K562 (cell line): ENCODE results near the gene SPI1. TPM values are rescaled to one million over a fixed set of nuclear protein-coding genes. Genes with fewer than 3 reads are reported as not detected.

Experiments used
- ARNT ChIP-seq, 2 experiments: fragments of 450-650 bp; IDR thresholded peaks; 2 replicates each; pipeline ENCODE4 v1.6.1; 2016; ENCODE audit warnings: mild to moderate bottlenecking in 1 of 2
- EP300 ChIP-seq: IDR thresholded peaks from 2 replicates; pipeline ENCODE4 v1.6.1; 2012; ENCODE audit warnings: low read length, improper control_type of control experiment
- FOXM1 ChIP-seq, 2 experiments: fragments of 450-650 bp in 1 of 2; sonication (generic) in 1 of 2; formaldehyde crosslinking in 1 of 2; IDR thresholded peaks; 2 replicates each; pipeline versions ENCODE4 v1.6.1 to v1.9.0; 2017 to 2022; ENCODE audit warnings: low read depth in 2 of 2, mild to moderate bottlenecking in 2 of 2, missing genetic modification reagents in 1 of 2, moderate library complexity in 1 of 2
- GATAD2B ChIP-seq: fragments of 450-650 bp; IDR thresholded peaks from 2 replicates; pipeline ENCODE4 v1.6.1; 2017; ENCODE audit warnings: mild to moderate bottlenecking, borderline replicate concordance
- KAT2B ChIP-seq: IDR thresholded peaks from one replicate; pipeline ENCODE4 v1.6.1; 2012; ENCODE audit warnings: low read depth, mild to moderate bottlenecking, control low read depth, inconsistent platforms, low read length, moderate library complexity
- OTX1 ChIP-seq: fragments of 450-650 bp; formaldehyde crosslinking; IDR thresholded peaks from 2 replicates; pipeline ENCODE4 v1.4.0; 2022; ENCODE audit warnings: mild to moderate bottlenecking
- PRPF4 ChIP-seq: fragments of 200-400 bp; formaldehyde crosslinking; IDR thresholded peaks from one replicate; pipeline ENCODE4 v1.6.1; 2017; ENCODE audit warnings: low read length, low read depth, mild to moderate bottlenecking; ENCODE audit not compliant: insufficient read depth, poor library complexity, severe bottlenecking
- SMARCA4 ChIP-seq: fragments of 450-650 bp; IDR thresholded peaks from 2 replicates; pipeline ENCODE4 v1.6.1; 2016
- SMARCE1 ChIP-seq: fragments of 450-650 bp; IDR thresholded peaks from 2 replicates; pipeline ENCODE4 v1.7.1; 2016; ENCODE audit warnings: mild to moderate bottlenecking
- TCFL5 ChIP-seq: fragments of 250-450 bp; sonication (Bioruptor Pico); conservative IDR thresholded peaks from 2 replicates; pipeline ENCODE4 v1.6.1; 2021; ENCODE audit warnings: mild to moderate bottlenecking, moderate library complexity, matching md5 sums
- XRCC5 ChIP-seq: fragments of 200-400 bp; formaldehyde crosslinking; IDR thresholded peaks from 2 replicates; pipeline ENCODE4 v1.6.1; 2017; ENCODE audit warnings: low read depth, mild to moderate bottlenecking, low read length
- ZNF239 ChIP-seq: fragments of 250-450 bp; sonication (Bioruptor Pico); IDR thresholded peaks from 2 replicates; pipeline ENCODE4 v1.4.0; 2020; ENCODE audit warnings: mild to moderate bottlenecking
- ZNF282 ChIP-seq: sonication (generic); formaldehyde crosslinking; IDR thresholded peaks from 2 replicates; pipeline ENCODE4 v1.8.1; 2023; ENCODE audit warnings: missing genetic modification reagents
- polyA plus RNA-seq, 8 experiments: library from polyadenylated mRNA; depleted of rRNA in 4 of 8; stranded (reverse) in 5 of 8; unstranded in 3 of 8; fragments of >200 nt; fragmentation: Nextera tagmentation in 2 of 8; fragmentation: Illumina TruSeq in 1 of 8; extraction: Ambion mirVana in 2 of 8; extraction: Trizol in 1 of 8; gene quantifications; 2 replicates each; pipeline versions ENCODE4 v1.2.1 to v1.2.3, GENCODE V29; 2011 to 2014; ENCODE audit warnings: inconsistent platforms in 1 of 8, missing spikeins in 1 of 8
- total RNA-seq, 7 experiments: library from RNA; depleted of rRNA in 6 of 7; stranded (reverse); fragments of >200 nt in 6 of 7; fragmentation: Illumina TruSeq in 2 of 7; extraction: Trizol in 2 of 7; gene quantifications; 2 replicates each; pipeline versions ENCODE4 v1.2.1 to v1.2.3, GENCODE V29; 2011 to 2021; ENCODE audit warnings: low replicate concordance in 1 of 7
- TF ChIP-seq, protein P1 (sequence below): fragments of 200-800 bp; sonication (Bioruptor generic); IDR thresholded peaks from 2 replicates; pipeline ENCODE4 v1.6.1; 2017; ENCODE audit warnings: missing genetic modification characterization, missing compliant biosample characterization
- TF ChIP-seq, protein P2 (sequence below): sonication (generic); formaldehyde crosslinking; IDR thresholded peaks from 2 replicates; pipeline ENCODE4 v1.8.0; 2023; ENCODE audit warnings: mild to moderate bottlenecking, missing genetic modification reagents
- TF ChIP-seq, protein P3 (sequence below), 3 experiments: fragments of 200-800 bp in 1 of 3; sonication (Bioruptor generic) in 1 of 3; sonication (generic) in 1 of 3; formaldehyde crosslinking in 1 of 3; IDR thresholded peaks; 2 replicates each; pipeline versions ENCODE4 v1.6.1 to v1.8.0; 2016 to 2022; ENCODE audit warnings: mild to moderate bottlenecking in 2 of 3, missing compliant biosample characterization in 2 of 3, missing genetic modification characterization in 2 of 3, missing genetic modification reagents in 1 of 3
- TF ChIP-seq, protein P4 (sequence below): fragments of 250-450 bp; sonication (Bioruptor Pico); IDR thresholded peaks from 2 replicates; pipeline ENCODE4 v1.9.0; 2021; ENCODE audit warnings: mild to moderate bottlenecking, inconsistent platforms

The SPI1 gene
- total and polyA plus RNA-seq, 9 of the 15 experiments (the other 6 are each of a cell fraction or from before 2014, with no cell fraction given), result 0.10 to 33.7 (median 10.3) TPM

DNA sequence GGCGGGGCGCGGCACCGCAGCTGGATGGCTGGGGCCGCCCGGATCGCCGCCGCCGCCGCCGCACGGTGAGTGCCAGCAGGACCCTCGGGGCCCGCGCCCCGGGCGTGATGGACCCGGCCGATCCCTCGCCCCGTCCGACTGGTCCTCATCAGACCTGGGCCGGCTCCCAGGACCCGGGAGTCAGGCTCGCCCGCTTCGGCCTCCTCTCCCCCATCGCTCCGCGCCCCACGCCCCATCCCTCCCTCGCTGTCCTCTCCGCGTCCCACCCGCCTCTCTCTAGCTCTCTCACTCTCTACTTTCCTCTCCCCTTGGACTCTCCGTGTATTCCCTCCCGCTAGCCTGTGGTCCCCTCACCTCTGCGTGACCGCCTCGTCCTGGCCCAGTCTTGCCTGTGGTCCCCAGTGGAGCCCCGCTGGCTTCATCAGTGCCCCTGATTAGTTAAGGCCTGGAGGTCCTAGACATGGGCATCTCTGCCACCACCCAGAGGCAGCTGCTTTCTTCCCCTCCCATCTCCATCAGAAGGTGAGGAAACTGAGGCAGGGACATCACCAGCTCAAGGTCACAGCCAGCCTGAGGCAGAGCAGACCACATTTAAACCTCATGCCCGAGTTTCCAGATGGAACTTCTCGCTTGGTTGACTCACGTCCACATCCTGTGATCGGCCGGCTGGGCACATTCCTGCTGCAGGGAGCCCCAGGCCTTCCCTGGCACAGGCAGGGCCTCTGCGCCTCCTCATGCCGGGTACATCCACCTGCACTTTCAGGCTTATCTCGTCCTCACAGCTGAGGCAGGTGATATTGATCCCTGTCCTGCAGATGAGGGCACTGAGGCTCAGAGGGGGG, 30.5 kb upstream of the SPI1 start (continued):
- no peak for TF ChIP-seq XRCC5
- peak; percentile 0 for TF ChIP-seq PRPF4
- 0 out of 2 replicates have a peak, but pooled peaks have one; percentile 10 for TF ChIP-seq OTX1 (CRISPR knock-in tag)
- TF ChIP-seq ZNF239, result no peak
- no peak for TF ChIP-seq FOXM1 (IDR thresholded peaks at IDR 0.05; ENCODE audit: low read depth)
- peak; percentile 15; the same call in 1 of the 2 replicates for TF ChIP-seq FOXM1 (CRISPR knock-in tag; IDR thresholded peaks at IDR 0.05; ENCODE audit: low read depth)
- TF ChIP-seq ARNT (IDR thresholded peaks at IDR 0.05), result no peak
- no peak for TF ChIP-seq GATAD2B
- no peak for TF ChIP-seq SMARCA4
- TF ChIP-seq, protein P1, sequence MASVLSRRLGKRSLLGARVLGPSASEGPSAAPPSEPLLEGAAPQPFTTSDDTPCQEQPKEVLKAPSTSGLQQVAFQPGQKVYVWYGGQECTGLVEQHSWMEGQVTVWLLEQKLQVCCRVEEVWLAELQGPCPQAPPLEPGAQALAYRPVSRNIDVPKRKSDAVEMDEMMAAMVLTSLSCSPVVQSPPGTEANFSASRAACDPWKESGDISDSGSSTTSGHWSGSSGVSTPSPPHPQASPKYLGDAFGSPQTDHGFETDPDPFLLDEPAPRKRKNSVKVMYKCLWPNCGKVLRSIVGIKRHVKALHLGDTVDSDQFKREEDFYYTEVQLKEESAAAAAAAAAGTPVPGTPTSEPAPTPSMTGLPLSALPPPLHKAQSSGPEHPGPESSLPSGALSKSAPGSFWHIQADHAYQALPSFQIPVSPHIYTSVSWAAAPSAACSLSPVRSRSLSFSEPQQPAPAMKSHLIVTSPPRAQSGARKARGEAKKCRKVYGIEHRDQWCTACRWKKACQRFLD (CRISPR knock-in tag), result peak; percentile 2; the same call in 1 of the 2 replicates
- TF ChIP-seq TCFL5 (CRISPR knock-in tag), result no peak
- TF ChIP-seq, protein P2, sequence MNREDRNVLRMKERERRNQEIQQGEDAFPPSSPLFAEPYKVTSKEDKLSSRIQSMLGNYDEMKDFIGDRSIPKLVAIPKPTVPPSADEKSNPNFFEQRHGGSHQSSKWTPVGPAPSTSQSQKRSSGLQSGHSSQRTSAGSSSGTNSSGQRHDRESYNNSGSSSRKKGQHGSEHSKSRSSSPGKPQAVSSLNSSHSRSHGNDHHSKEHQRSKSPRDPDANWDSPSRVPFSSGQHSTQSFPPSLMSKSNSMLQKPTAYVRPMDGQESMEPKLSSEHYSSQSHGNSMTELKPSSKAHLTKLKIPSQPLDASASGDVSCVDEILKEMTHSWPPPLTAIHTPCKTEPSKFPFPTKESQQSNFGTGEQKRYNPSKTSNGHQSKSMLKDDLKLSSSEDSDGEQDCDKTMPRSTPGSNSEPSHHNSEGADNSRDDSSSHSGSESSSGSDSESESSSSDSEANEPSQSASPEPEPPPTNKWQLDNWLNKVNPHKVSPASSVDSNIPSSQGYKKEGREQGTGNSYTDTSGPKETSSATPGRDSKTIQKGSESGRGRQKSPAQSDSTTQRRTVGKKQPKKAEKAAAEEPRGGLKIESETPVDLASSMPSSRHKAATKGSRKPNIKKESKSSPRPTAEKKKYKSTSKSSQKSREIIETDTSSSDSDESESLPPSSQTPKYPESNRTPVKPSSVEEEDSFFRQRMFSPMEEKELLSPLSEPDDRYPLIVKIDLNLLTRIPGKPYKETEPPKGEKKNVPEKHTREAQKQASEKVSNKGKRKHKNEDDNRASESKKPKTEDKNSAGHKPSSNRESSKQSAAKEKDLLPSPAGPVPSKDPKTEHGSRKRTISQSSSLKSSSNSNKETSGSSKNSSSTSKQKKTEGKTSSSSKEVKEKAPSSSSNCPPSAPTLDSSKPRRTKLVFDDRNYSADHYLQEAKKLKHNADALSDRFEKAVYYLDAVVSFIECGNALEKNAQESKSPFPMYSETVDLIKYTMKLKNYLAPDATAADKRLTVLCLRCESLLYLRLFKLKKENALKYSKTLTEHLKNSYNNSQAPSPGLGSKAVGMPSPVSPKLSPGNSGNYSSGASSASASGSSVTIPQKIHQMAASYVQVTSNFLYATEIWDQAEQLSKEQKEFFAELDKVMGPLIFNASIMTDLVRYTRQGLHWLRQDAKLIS (CRISPR knock-in tag), result no peak
- no peak for TF ChIP-seq EP300
- TF ChIP-seq SMARCE1, result 0 out of 2 replicates have a peak, but pooled peaks have one; percentile 26
- TF ChIP-seq, protein P3, sequence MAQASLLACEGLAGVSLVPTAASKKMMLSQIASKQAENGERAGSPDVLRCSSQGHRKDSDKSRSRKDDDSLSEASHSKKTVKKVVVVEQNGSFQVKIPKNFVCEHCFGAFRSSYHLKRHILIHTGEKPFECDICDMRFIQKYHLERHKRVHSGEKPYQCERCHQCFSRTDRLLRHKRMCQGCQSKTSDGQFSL (CRISPR knock-in tag; IDR thresholded peaks at IDR 0.05), result no peak
- TF ChIP-seq, protein P3 (tag; IDR thresholded peaks at IDR 0.05), result no peak
- no peak for TF ChIP-seq KAT2B
- TF ChIP-seq, protein P4, sequence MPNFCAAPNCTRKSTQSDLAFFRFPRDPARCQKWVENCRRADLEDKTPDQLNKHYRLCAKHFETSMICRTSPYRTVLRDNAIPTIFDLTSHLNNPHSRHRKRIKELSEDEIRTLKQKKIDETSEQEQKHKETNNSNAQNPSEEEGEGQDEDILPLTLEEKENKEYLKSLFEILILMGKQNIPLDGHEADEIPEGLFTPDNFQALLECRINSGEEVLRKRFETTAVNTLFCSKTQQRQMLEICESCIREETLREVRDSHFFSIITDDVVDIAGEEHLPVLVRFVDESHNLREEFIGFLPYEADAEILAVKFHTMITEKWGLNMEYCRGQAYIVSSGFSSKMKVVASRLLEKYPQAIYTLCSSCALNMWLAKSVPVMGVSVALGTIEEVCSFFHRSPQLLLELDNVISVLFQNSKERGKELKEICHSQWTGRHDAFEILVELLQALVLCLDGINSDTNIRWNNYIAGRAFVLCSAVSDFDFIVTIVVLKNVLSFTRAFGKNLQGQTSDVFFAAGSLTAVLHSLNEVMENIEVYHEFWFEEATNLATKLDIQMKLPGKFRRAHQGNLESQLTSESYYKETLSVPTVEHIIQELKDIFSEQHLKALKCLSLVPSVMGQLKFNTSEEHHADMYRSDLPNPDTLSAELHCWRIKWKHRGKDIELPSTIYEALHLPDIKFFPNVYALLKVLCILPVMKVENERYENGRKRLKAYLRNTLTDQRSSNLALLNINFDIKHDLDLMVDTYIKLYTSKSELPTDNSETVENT (CRISPR knock-in tag), result peak; percentile 1; the same call in 1 of the 2 replicates
- 0 out of 2 replicates have a peak, but pooled peaks have one; percentile 42 for TF ChIP-seq ZNF282 (CRISPR knock-in tag)
